ENCODE data around the gene PBX3.

DNA sequence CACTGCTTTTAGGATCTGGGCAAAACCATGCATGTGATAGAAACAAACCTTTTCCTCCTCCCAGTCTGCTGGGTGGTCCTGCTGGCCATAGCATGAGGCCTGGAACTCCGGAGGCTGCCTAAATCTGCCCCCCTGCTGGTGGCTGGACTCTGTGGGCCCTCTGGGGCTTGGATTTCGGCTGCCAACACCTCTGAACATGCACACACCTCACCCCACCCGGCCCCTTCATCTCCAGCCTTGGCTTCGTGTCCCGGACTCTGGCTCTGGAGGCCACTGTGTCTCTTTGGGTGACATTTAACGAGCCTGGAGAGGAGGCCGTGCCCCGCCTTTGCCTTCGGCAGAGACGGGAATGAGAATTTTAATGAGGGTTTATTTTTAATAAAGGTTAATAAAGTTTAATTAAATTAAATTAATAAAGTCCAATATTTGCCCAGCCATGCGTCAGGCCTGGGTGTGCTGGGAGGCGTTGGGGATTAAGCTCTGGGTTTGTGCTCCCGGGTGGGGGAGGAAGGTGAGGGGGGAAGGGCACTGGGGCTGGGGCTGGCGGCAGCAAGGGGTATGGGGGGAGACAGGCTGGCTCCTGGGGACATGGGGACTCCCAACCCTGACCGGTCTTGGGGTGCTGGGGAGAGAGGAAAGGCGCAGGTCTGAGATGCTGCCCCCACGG is 251.8 kb downstream of the PBX3 start:
- TF ChIP-seq YY1 (IDR thresholded peaks at IDR 0.05) (no peak), JUND (IDR thresholded peaks at IDR 0.05) (no peak)
